Fibroblast of villous mesenchyme (primary cell): ENCODE measurements around the gene PABPN1L. TPM values are rescaled to one million over a fixed set of nuclear protein-coding genes. Genes with fewer than 3 reads are reported as not detected.
"Not testable (repeated sequence)": the region's sequence is repeated elsewhere in the genome, so short reads cannot be mapped to it uniquely, and the experiment has no call there.

Experiments used
- DNase-seq: peaks from one replicate; pipeline ENCODE4 v3.0.0-alpha.2; 2010; ENCODE audit warnings: low read depth
- H3K4me3 ChIP-seq: 2 replicates; pipeline ENCODE4 v1.5.1; 2011; ENCODE audit warnings: low read depth, mild to moderate bottlenecking, low read length
- total RNA-seq: library from RNA; depleted of rRNA; stranded (reverse); fragments of >200 nt; gene quantifications from 2 replicates; pipeline ENCODE4 v1.2.3, GENCODE V29; 2012
- TF ChIP-seq, protein P1 (sequence below): IDR thresholded peaks from 2 replicates; pipeline ENCODE4 v1.5.1; 2012; ENCODE audit warnings: low read depth, mild to moderate bottlenecking, low read length; ENCODE audit not compliant: insufficient read depth

The PABPN1L gene
- total RNA-seq, 1 donor: not detected

DNA sequence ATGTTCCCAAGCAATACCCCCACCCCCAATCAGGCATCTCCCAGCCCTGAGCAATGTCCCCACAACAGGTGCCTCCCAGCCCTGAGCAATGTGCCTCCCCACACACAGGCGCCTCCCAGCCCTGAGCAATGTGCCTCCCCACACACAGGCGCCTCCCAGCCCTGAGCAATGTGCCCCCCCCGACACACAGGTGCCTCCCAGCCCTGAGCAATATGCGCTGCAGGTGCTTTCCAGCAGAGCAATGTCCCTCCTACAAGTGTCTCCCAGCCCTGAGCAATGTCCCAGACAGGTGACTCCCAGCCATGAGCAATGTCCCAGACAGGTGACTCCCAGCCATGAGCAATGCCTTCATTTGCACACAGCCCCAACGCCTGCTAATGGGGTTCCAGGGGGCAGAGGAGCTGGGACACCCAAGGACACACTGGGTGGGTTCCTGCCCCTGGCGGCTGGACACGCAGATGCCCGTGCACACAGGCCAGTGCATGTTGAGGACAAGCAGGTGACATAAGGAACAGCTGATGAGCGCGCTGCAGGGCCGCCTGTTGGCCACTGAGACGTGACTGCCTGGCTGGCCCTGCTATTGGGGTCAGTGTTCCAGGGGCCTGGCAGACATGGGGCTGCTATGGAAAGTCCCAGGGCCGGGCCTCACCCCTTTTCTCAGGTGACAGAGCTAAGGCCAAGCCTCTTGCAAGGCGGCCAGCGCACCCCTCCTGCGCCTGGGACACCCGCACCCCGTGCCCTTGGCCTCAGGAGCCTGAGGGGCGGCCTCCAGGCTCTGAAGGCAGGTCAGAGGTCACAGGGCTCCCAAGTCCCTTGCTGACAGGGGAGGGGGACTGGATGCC lies 26.9 kb upstream of the PABPN1L start:
- TF ChIP-seq, protein P1, sequence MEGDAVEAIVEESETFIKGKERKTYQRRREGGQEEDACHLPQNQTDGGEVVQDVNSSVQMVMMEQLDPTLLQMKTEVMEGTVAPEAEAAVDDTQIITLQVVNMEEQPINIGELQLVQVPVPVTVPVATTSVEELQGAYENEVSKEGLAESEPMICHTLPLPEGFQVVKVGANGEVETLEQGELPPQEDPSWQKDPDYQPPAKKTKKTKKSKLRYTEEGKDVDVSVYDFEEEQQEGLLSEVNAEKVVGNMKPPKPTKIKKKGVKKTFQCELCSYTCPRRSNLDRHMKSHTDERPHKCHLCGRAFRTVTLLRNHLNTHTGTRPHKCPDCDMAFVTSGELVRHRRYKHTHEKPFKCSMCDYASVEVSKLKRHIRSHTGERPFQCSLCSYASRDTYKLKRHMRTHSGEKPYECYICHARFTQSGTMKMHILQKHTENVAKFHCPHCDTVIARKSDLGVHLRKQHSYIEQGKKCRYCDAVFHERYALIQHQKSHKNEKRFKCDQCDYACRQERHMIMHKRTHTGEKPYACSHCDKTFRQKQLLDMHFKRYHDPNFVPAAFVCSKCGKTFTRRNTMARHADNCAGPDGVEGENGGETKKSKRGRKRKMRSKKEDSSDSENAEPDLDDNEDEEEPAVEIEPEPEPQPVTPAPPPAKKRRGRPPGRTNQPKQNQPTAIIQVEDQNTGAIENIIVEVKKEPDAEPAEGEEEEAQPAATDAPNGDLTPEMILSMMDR: no peak
- DNase-seq: no peak
- H3K4me3 ChIP-seq: no peak overlapping the region

DNA sequence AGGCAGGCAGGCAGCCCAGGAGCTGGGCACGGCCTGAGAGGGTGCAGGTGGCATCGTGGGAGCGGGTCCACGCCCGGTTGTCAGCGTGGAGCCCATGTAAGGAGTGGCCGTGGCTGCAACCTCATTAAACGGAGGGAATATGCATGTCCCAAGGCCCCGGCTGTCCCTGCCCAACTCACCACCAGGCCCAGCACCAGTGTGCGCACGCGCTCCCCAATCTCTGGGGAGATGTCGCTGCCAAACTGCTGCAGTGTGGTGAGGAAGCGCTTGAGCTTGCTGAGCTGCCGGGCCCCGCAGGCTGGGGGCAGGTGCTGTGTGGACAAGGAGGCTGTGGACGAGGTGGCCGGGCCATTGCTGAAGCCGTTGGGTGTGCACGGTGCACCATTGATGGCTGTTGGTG lies 25.6 kb upstream of the PABPN1L start:
- no peak overlapping the region for H3K4me3 ChIP-seq
- TF ChIP-seq, protein P1: no peak
- no peak for DNase-seq

DNA sequence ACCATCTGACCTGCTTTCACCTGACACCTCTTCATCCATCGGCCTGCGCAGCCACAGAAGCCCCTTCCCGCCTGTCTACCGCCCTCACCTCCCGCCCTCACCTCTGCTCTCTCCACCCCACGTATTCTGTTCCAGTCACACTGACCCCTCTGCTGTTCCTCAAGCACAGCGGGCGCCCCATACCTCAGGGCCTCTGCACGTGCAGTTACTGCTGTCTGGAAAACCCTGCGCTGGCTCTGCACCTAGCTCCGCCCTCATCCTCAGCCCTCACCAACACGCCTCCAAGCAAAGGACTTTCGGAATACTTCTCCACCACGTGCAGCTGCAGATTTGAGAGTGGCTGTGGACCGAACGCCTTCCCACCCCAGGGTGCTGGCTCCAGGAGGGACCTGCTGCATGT lies 24.6 kb upstream of the PABPN1L start:
- TF ChIP-seq, protein P1: no peak
- H3K4me3 ChIP-seq: no peak overlapping the region
- no peak for DNase-seq

DNA sequence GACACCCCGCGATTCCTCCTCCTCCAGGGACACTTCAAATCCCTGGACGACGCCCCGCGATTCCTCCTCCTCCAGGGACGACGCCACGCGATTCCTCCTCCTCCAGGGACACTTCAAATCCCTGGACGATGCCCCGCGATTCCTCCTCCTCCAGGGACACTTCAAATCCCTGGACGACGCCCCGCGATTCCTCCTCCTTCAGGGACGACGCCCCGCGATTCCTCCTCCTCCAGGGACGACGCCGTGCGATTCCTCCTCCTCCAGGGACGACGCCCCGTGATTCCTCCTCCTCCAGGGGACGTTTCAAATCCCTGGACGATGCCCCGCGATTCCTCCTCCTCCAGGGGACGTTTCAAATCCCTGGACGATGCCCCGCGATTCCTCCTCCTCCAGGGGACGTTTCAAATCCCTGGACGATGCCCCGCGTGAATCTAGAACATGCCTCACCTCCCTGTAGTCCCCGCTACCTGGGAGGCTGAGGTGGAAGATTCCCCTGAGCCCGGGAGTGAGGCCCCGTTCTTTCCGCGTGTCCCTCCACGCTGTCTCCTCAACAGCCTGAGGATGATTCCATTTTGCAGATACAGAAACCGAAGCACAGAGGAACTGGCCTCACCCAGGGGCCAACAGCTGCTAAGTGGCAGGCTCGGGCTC lies 23.4 kb upstream of the PABPN1L start:
- DNase-seq, H3K4me3 ChIP-seq: not testable (repeated sequence)

DNA sequence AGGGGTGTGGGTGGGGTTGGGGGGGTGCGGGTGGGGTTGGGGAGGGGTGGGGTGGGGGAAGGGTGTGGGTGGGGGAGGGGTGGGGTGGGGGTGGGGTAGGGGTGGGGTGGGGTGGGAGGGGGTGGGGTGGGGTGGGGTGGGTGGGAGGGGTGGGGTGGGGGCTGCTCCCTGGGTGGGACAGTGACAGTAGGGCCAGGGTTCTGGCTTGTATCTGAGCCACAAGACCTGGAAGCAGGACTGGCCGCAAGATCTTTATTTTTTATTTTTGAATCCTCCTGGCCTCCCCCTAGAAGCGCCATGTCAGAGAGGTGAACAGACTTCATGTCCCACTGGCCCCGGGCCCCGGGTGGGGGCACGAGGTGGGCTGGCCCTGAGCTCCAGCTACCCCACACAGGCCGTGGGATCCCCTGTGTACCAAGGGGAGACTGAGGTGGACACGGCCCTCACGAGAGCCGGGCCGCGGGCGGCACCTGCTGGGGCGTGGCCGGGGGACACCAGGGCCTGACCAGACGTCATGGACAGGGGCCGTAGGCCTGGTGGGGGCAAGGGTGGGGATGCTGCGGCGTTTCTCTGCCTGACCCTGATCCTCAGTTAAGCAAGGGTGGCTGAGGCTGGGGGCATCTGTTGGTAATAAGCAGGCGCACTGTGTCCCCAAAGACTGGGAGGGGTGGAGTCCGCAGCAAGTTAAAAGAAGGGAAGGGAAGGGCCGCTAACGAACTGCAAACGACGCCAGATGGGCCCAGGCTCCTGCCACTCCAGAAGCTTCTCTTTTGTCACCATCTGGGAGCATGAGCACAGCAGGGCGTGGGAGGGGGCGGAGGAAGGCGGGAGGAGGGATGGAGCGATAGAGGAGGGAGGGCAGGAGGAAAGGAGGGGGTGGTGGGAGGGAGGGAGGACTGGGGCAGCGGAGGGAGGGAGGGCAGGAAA lies 22.3 kb upstream of the PABPN1L start:
- TF ChIP-seq, protein P1: no peak
- no peak overlapping the region for H3K4me3 ChIP-seq
- no peak for DNase-seq

DNA sequence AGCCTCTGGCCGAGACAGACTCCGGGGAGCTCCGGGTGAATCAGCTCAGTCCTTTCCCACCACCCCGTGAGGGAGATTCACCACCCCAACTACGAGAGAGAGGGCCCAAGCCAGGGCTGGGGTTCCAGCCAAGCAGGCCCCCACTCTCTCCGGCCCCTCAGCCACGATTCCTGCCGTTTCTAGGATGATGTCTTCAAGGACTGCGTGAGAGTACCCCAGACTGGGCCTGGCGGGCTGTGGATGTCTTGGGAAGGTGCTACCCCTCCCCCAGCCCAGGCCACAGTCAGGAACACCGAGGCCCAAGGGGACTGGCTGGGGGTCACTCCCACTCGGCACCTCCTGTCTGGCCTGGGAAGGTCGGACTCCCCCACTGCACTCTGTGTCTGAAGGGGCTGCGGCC lies 21.6 kb upstream of the PABPN1L start:
- no peak for DNase-seq
- no peak overlapping the region for H3K4me3 ChIP-seq
- TF ChIP-seq, protein P1: no peak
